ENCODE data around the gene HSPA1A. TPM values are rescaled to one million over a fixed set of nuclear protein-coding genes. Genes with fewer than 3 reads are reported as not detected.
"Not testable (repeated sequence)": the region's sequence is repeated elsewhere in the genome, so short reads cannot be mapped to it uniquely, and the experiment has no call there.

The HSPA1A gene
- total and polyA plus RNA-seq, 8 donors, result 64.3 to 205 (median 96.5) TPM

DNA sequence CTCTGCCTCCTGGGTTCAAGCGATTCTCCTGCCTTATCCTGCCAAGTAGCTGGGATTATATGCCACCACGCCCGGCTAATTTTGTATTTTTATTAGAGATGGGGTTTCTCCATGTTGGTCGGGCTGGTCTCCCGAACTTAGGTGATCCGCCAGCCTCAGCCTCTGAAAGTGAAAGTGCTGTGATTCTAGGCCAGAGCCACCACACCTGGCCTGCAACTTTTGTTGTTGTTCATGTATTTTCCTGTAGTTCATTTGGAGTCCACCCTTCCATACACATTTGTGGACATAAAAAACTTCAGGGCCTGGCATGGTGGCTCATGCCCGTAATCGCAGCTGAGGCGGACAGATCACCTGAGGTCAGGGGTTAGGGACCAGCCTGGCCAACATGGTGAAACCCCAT lies 26.7 kb downstream of the HSPA1A start:
- H3K4me3 ChIP-seq, result no peak overlapping the region
- intact Hi-C loops (cut with DNase I), result no loop called here
- DNase-seq (no peak), ATAC-seq (no peak)
- H3K4me1 ChIP-seq, result peaks cover 19 to 30% of the 10 kb centered on the region in 2 donors
- no peak overlapping the region for H3K27ac ChIP-seq
- no peak for TF ChIP-seq CTCF (IDR thresholded peaks at IDR 0.05)
- H3K9me3 ChIP-seq, result no peaks in the 10 kb centered on the region
- no peaks in the 10 kb centered on the region for H3K27me3 ChIP-seq
- peaks cover 0 to 53% of the 10 kb centered on the region in 2 donors for H3K36me3 ChIP-seq

DNA sequence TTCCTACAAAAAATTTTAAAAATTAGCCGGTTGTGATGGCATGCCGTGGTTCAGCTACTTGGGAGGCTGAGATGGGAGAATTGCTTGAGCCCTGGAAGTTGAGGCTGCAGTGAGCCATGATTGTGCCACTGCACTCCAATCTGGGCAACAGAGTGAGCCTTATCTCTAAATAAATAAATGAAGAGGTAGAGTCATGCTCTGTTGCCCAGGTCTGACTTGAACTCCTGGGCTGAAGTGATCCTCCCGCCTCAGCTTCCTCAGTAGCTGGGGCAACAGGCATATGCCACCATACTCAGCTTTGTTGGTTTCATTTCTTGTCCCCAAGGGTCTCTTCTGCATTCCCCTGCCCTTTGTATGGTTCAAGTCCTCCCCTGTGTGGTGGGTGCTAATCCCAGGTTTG lies 29.2 kb downstream of the HSPA1A start:
- Histone ChIP-seq H3K27me3 (no peaks in the 10 kb centered on the region), H3K27ac (no peak overlapping the region), H3K36me3 (peaks cover 0 to 29% of the 10 kb centered on the region in 2 donors), H3K4me1 (peaks cover 0 to 6% of the 10 kb centered on the region in 2 donors), H3K9me3 (no peaks in the 10 kb centered on the region), H3K4me3 (no peak overlapping the region)
- TF ChIP-seq CTCF (IDR thresholded peaks at IDR 0.05), result no peak
- no peak for DNase-seq
- peak; percentile 59 for ATAC-seq
- intact Hi-C loops (cut with DNase I), result no loop called here

- intact Hi-C loops (cut with DNase I), result no loop called here
Observed at GRCh38 chr6:31847276-31847978, 32.1 kb downstream of the HSPA1A start.

DNA sequence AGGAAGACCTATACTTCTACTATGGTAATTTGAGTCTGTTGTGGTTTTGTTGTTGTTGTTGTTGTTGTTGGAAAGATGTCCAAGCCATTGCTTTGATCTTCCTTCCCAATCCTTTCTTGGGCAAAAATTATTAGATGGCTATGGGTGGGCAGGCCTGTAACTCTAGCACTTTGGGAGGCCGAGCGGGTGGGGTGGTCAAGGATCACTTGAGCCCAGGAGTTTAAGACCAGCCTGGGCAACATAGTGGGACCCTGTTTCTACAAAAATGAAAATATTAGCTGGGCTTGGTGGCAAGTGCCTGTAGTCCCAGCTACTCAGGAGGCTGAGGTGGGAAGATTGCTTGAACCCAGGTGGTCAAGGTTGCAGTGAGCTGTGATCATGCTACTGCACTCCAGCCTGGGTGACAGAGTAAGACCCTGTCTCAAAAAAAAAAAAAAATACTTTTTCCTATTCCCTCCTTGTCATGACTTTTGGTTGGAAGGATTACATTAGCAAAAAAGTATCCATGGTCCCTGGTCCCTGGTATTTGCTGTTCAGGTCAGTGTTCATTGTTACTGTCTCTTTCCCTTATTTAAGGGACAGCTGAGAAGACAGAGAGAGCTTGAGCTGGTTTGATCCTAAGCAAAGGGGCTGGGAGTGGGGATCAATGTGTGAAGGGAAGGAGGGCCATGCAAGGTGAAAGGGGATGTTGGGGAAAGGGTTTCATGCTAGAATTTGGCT lies 35.6 kb downstream of the HSPA1A start:
- intact Hi-C loops (cut with DNase I), result no loop called here
- no peak for DNase-seq
- Histone ChIP-seq H3K9me3 (no peaks in the 10 kb centered on the region), H3K27ac (no peak overlapping the region), H3K4me3 (no peak overlapping the region), H3K4me1 (no peaks in the 10 kb centered on the region), H3K36me3 (peaks cover 0 to 7% of the 10 kb centered on the region in 2 donors), H3K27me3 (no peaks in the 10 kb centered on the region)
- no peak for TF ChIP-seq CTCF (IDR thresholded peaks at IDR 0.05)
- no peak for ATAC-seq

More at GRCh38 chr6:31847276-31847978, 32.1 kb downstream of the HSPA1A start:
- H3K4me1 ChIP-seq, result no peaks in the 10 kb centered on the region
- H3K4me3 ChIP-seq, result no peak overlapping the region
- no peaks in the 10 kb centered on the region for H3K36me3 ChIP-seq
- DNase-seq (no peak), ATAC-seq (no peak)
- H3K27me3 ChIP-seq, result no peaks in the 10 kb centered on the region
- no peak overlapping the region for H3K27ac ChIP-seq
- no peak for TF ChIP-seq CTCF (IDR thresholded peaks at IDR 0.05)
- H3K9me3 ChIP-seq, result no peaks in the 10 kb centered on the region

DNA sequence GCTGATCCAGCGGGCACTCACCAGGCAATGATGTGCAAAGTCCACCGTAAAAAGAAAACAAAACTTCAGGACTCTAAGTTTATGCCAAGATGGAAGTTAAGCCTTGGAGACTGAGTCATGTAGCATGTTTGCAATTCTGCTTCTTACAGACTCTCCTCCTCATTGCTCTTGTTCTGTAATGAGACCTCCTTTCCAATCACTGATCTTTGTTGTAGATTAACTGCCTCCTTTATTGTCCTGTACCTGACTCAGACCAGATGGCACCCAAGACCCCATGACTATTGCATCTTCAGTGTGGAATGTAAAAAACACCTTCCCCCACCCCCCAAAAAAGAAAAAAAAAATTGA lies 36.1 kb downstream of the HSPA1A start:
- no peak for DNase-seq
- intact Hi-C loops (cut with DNase I), result no loop called here
- no peak for TF ChIP-seq CTCF (IDR thresholded peaks at IDR 0.05)

GRCh38 chr6:31851980-31852718 lies 36.8 kb downstream of the HSPA1A start:
- not testable (repeated sequence) for ATAC-seq, H3K27ac ChIP-seq

More for the DNA sequence above, 36.1 kb downstream of the HSPA1A start:
- Histone ChIP-seq H3K27ac (no peak overlapping the region), H3K36me3 (peaks cover 0 to 12% of the 10 kb centered on the region in 2 donors), H3K4me3 (no peak overlapping the region), H3K27me3 (no peaks in the 10 kb centered on the region), H3K9me3 (no peaks in the 10 kb centered on the region), H3K4me1 (no peaks in the 10 kb centered on the region)
- ATAC-seq, result no peak

GRCh38 chr6:31857774-31858173 lies 42.4 kb downstream of the HSPA1A start:
- H3K4me3 ChIP-seq; H3K27ac ChIP-seq; H3K9me3 ChIP-seq; H3K27me3 ChIP-seq; ATAC-seq; intact Hi-C loops (cut with DNase I); DNase-seq: not testable (repeated sequence)
- Histone ChIP-seq H3K4me1 (peaks cover 6 to 13% of the 10 kb centered on the region in 2 donors), H3K36me3 (peaks cover 0 to 57% of the 10 kb centered on the region in 2 donors)

More at GRCh38 chr6:31851980-31852718, 36.8 kb downstream of the HSPA1A start:
- H3K4me3 ChIP-seq; DNase-seq; H3K4me1 ChIP-seq; H3K27me3 ChIP-seq; intact Hi-C loops (cut with DNase I); H3K9me3 ChIP-seq: not testable (repeated sequence)
- peaks cover 0 to 19% of the 10 kb centered on the region in 2 donors for H3K36me3 ChIP-seq
